ENCODE data around the gene ZBTB7C.

Gene ZBTB7C

DNA sequence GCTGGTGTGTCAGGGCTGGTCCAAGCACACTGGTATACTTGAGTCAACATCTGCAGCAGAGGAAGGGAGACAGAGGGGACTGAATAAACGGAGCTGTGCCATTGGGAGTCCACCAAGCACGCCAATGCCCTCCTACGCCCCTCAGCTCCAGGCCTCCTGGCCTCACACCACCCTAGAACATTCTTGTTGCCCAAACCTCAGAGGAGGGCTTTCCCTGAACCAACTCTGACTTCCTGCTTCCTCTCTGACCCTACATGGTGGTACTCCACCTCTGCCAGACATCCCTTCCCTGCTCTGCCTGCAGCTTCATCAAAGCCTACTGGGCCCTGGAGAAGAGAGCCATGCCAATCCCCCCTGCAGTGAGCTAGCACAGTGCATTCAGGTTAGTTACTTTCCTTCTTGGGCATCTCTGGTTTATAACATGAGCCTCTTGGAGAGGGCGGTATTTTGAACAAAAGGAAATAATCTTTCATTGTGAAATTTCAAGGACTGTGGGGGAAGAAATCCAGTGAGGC, 54.4 kb downstream of the ZBTB7C start:
- no peak for DNase-seq (ENCODE audit: low read depth in 2 of 2)

DNA sequence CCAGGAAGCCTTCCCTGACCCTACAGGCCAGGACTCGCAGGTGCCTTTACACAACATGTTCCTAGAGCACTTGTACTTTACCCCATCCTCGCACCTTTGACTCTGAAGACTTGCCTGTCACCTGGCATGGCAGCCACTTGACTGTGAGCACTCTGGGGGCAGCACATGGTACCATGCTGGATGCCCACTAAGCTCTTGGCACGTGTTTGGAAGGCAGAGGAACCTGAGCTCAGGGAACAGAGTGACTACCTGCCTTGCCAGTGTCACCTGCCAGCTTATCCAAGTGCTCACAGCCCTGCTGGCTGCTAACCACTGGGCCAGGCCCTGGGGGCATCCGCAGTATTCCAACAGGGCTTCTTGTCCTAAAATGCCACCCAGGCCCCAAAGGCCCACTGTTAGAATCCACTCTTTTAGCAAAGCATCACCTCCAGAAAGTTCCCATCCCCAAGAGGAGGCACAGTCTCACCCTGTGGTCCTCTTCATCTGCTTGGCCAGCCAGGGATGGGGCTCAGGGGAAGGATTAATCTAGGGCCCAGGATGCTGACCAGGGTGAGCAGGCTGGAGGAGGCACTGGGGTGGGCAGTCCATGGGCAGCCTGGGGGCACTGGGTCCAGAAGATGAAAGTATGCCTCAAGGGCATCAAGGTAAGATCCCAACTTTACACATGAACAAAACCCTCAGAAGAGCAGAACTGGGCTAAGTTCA, 57.0 kb downstream of the ZBTB7C start:
- DNase-seq (ENCODE audit: low read depth in 2 of 2), result no peak

DNA sequence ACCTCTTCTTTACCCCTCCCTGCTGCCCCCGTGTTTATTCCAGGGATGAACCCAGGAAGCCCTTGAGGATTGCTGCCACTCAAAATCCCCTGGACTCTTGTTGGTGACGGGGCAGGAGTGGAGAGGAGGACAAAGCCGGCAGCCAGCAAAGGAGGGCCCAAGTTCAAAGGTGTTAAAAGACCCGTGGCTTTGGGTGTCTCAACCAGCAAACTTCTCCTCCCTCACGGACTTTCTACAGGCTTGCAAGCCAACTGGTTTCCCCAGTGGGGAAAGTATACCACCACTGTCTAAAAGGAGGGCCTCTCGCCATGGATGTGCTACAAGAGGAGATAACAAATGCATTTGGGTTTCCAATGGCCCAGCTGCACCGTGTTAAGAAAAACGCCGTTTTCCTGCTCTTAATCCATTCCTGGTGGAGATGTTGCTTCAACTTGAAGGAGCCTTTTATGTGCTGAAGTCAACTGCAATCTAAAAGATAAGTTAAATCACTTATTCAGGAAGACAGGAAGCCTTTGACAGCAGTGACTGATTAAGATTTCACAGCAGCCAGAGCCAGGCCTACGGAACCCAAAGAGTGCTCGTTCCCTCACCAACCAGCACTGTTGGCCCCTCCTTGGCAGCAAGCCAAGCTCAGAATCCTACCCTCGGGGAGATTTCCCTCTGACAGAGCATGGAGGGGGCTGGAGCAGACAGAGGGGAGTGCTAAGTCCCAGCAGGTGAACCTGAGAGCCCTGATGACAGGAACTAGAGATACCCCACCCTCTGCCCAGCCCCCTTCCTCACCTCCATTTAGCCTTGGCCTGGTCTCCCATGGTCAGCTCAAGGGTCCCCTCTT, 57.8 kb downstream of the ZBTB7C start:
- no peak for DNase-seq (ENCODE audit: low read depth in 2 of 2)

DNA sequence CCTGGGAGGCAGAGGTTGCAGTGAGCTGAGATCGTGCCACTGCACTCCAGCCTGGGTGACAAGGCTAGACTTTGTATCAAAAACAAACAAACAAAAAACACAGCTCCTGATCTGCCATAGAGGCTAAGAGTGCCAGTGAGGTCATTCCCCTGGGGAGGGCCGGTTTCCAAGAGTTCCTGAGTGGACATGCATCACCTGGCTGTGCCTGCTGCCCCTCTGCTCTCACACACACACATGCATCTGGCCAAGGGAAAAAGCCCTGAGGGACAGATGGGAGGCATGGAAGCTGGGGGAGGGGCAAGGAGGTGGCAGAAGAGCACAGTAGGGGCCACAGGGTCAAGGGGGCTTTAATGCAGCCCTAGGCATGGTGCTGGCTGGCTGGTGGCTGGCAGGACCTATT, 60.4 kb downstream of the ZBTB7C start:
- DNase-seq (ENCODE audit: low read depth in 2 of 2), result no peak

DNA sequence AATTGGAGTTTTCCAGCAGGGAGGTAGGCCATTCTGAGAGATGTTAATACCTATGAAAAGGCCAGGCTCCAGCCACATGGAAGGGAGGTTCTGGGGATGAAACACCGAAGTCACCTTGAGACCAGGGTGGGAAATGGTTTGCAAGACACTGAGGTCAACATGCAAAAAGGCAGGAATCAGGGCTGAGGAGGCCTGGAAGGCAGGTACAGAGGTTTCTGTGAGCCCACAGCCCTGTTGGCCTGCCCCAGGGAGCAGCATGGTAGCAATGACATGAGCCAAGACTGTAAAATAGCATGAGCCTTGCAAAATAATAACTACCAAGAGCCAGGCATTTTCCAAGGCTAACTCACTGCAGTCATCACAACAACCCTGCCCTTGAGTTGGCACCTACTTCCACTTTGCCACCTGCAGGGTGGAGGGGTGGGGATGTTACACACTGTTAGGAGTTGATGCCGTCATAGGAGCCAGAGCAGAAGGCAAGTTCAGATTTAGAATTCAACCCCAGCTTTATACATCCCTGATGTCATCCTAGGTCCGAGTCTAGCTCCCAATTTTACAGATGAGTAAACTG, 61.3 kb downstream of the ZBTB7C start:
- DNase-seq (ENCODE audit: low read depth in 2 of 2), result no peak

DNA sequence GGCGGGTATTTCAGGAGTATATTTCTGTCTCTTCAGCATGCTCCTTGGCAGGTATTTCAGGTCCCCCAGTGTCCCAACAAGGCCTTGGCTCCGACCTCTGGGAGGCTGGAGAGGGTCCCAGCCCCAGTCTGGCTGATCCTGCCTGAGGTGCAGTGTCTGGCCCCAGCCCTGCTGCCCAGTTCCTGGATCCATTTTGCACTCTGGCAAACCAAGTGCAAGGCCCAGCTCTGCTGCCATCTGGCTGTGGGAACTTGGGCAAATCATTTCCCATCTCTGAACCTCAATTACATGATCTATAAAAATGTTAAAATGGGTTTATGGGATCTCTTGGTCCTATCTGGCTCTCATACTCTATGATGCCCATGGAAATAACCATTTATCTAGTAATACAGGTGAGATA, 63.6 kb downstream of the ZBTB7C start:
- no peak for DNase-seq (ENCODE audit: low read depth in 2 of 2)

DNA sequence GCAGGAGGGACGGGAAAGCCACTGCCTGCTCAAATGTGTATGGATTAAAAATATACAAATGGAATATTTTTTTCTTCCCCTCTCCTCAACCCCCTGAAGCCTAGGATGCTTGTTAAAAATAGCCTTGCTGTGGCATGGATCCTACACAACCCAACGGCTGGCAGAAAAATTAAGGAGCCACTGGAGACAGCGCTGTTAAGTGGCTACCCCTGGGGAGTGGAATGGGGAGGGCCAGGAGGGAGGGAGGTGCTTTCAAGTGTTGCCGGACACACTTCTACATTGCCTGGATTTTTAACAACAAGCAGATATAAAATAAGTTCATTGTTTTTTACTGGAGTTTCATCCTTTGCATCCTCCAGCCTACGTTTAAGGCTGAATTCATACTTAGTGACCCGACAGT, 66.6 kb downstream of the ZBTB7C start:
- no peak for DNase-seq (ENCODE audit: low read depth in 2 of 2)

DNA sequence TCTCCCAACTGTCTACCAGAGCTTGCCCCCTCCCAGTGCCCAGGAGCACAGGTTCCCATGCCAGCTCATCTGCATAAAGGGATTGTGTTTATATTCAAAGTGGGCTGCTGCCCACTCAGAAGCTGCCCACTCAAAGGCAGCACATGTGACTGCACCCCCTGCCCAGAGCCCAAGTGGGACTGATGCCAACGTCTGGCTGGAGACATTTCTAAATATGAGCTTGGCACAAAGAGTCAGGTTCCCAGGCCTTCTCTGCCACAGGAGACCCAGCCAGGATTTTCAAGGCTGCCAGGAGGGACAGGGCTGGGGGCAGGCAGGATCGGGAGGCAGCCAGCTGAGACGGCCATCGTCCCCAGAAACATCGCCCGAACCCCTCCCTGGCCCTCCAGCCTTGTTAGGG, 67.1 kb downstream of the ZBTB7C start:
- DNase-seq (ENCODE audit: low read depth in 2 of 2), result no peak

DNA sequence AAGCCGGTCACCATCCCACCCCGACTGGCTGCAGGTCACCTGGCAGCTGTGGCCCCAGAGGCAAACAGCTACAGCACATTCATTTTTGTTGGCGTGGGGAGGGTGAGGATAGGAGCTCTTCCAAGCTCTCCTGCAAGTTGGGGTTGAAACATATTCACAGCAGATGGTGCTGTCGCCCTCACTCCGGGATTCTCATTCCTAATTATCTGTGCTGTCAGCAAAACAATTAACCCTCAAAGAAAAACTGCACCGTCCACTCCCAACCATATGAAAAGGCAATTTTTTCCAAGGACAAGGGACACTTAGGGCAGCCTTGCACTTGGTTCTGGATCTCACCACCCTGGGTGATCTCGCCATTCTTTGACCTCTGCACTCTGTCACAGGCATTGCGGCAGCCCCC, 68.6 kb downstream of the ZBTB7C start:
- DNase-seq (ENCODE audit: low read depth in 2 of 2), result no peak

DNA sequence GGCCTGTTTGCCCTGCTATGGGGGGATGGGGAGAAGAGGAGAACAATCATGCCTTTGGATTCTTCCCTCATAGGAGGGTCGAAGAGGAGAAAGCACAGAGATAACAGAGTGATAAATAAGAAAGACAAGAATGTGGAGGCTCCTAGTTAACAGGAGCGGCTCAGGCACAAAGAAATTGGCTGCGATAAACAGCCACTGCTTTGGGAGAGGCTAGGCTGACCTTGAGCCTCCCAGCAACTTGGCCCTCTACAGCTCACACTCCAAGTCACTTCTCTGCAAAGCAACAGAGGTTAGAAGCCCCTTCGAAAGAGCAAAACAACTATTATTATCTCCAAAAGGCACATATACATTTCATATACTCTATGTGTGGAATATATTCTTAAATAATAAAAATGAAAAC, 69.5 kb downstream of the ZBTB7C start:
- no peak for DNase-seq (ENCODE audit: low read depth in 2 of 2)

DNA sequence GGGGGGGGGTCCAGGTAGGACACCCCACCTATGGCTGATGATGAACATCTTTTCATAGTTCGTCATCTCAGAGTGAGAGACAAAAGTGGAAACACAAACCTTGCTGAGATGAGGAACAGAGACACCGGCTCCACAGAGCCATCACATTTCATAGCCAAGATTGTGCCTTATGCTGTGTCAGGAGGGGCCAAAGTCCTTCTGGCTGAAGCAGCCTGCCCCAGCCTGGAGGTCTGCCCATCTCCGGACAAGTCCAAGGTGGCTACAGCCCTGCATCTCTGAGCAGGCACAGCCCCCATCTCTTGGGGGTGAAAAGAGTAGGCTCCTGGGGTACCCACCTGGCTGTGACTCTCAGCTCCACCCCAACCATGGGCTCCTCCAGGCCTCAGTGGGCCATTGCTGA, 70.3 kb downstream of the ZBTB7C start:
- DNase-seq (ENCODE audit: low read depth in 2 of 2), result no peak

DNA sequence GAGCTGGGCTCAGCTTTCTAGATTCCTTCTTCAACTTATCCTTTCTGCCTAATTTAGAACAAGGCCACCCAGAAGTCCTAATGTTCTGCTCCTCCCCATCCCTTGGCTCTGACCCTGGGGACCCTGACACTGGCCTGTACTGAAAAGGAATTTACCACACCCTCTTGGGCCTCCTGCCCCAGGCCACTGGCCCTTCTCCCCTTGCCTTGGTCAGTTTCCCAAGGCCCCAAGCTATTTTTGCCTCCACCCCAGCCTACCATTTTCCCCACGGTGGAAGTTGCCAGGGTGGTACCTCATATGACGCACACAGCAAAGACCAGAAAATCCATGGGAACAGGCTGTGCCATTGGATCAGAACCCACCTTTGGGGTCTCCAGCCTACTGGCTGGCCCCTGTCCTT, 72.1 kb downstream of the ZBTB7C start:
- DNase-seq (ENCODE audit: low read depth in 2 of 2), result no peak

DNA sequence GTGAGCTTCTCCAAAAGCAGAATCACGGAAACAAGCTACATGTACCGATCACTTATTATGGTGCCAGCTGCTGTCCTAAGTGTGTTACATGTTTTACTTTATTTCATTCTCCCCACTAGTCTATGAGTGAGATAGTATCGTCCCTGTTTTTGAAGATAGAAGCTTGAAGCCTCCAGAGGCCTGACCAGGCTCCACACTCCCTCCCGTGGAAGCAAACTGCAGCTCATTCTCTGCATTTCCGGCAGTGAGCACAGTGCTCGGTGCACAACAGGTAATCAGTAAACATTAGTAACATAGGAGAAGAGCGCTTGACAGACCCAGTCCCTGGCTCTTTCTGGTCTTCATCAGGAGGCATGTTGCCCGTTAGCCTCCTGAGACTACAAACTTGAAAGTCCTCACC, 72.9 kb downstream of the ZBTB7C start:
- no peak for DNase-seq (ENCODE audit: low read depth in 2 of 2)

DNA sequence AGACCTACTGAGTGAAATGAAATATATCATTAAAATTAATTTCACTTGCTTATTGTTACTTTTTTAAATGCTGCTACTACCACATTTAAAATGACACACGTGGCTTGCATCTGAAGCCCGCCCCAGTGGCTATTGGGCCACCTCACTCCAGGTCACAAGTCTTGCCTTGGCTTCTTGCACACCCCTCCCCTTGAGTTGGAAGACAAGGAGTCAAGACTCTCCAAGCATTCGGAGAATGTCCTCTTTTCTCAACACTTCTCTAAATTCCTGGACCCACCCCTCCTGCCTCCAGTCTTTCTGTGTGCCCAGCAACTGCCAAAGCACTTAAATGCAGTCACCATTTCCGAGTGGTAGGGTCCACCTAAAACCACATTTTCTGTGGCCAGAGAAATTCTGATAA, 73.4 kb downstream of the ZBTB7C start:
- no peak for DNase-seq (ENCODE audit: low read depth in 2 of 2)

DNA sequence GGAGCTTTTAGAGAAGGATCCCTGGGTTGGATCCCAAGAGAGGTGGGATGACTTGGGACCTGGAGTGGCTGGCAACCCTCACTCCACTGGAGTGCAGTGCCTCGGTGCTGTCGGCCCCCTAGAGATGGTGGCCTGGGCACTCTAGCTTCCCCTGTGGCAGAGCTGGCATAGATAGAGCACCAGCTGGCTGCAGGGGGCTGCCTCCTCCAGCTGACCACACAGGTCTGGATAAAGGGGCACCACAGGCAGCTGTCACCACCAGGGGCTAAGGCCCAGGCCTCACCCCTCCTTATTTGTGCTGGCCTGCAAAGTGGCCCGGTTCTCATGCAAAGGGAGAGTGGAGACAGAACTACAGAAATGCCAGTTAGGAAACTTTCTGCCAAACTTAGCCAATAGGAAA, 74.3 kb downstream of the ZBTB7C start:
- DNase-seq (ENCODE audit: low read depth in 2 of 2), result no peak

DNA sequence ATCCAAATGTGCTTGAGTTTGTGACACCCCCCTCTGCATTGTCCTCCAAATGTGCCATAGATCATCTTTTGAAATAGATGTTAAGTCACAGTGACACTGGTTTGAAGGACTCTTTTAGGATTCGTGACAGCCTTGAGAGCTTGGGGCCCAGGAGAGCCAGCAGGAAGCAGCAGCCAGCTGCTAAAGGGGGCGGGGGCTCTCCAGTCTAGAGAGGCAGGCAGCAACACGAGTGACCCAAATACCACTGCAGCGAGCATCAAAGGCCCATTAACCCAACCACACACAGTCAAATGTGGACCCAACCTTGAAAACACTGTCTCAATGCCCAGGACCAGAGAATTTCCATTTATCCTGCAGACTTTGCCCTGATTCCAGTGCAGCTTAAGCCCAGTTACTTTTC, 75.6 kb downstream of the ZBTB7C start:
- DNase-seq (ENCODE audit: low read depth in 2 of 2), result no peak

DNA sequence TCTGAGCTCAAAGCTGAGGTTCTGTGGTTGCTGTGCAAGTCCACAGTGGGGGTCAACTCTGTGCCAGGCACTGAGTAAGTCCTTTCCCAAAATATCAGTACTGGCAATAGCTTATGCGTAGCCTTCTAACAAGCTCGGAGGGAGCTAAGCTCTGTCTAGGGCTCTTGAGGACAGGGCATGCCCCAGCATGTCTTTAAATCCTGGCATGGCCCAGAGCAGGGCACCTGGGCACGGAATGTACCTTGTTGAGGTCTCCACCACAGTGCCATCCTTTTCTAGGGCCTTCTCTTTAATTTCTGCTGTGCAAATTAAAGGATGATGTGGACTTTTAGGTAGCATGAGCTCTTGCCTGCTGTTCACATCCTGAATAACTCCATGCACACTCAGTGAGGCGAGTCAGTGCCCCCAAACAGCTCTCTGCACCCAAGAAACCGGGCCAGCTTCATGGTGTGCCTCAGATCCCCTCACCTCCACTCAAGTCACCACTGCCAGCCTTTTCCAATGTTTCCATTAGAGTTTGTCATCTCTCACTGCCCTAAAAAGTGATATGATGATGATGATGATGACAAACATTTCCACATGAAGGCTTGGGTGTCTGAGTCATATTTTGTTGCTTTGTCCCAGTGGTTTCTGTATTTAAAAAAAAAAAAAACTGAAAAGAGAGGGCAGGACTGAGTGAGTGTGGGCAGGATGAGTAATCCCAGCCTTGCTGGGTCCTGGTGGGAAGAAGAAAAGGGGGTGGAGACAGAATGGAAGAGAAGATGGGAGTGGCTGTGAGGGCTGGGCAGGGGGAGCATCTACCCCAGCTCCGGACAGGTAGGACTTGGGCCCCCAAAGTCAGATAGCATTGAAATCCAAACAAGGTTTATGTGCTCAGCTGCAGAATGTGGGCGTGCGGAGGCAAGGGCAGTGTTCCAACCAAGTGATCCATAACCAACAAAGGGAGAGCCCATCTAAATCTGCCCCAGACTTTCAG, 78.9 kb downstream of the ZBTB7C start:
- no peak for DNase-seq (ENCODE audit: low read depth in 2 of 2)

DNA sequence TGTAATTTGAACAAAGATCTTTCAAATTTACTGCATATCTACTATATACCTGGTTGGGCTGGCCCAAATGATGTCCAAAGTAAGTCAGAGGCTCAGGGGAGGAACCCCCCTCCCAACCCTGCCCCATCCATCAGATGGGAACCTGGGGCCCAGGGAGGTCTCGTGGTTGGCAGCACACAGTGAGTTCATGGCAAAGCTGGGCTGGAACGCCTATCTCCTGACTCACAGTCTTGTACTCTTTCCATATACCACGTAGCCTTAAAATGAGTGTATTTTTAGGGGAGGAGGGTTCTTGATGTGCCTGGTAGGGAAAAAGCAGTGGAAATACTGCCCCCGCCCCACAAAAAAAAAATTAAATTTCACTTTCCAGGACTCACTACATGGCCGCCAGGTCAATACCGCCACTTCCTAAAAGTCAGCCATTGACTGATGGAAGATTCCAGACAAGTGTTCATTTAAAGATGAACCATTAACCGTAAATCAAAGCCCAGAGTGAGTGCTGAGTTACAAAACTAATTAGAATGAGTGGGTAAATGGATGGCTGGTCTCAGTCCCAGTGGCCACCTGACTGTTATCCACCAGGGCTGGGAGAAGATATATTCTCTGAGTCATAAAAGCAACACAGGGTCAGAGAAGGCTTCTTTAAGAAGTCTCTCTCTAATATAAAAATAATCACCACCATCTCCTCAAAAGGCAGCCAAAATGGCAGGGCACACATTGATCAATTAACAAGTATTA, 80.5 kb downstream of the ZBTB7C start:
- DNase-seq (ENCODE audit: low read depth in 2 of 2), result no peak

DNA sequence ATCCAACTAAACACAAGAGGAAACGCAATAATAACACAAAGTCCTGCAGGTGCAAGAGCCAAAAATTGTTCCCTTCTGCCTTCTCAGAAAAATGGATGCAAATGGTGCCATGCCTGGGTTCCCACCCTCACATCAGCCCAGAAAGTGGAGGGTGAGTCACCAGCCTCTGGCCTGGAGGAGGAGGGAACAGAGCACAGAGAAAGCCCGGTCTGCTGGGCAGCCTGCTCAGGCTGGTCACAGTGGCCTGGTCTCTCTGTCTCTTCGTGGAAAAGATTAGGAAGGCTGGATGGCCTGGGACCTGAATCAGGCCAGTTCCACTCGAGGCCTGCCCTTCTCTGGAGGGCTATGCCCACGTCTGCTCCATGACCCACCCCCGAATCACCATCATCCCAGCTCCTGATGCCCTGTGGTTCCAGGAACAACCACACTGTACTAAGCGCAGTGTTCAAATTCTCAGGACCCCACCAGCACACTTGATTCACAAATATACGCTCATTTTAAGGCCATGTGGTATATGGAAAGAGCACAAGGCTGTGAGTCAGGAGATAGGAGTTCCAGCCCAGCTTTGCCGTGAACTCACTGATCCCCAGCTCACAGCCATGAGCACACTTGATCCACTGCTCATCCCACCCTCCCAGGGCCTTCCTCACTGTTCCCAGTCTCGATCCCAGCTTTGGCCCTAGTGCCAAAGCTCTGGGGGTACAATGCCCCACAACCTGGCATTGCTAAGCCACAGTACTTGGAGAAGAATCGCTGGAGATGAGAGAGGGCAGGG, 82.1 kb downstream of the ZBTB7C start:
- DNase-seq (ENCODE audit: low read depth in 2 of 2), result no peak

DNA sequence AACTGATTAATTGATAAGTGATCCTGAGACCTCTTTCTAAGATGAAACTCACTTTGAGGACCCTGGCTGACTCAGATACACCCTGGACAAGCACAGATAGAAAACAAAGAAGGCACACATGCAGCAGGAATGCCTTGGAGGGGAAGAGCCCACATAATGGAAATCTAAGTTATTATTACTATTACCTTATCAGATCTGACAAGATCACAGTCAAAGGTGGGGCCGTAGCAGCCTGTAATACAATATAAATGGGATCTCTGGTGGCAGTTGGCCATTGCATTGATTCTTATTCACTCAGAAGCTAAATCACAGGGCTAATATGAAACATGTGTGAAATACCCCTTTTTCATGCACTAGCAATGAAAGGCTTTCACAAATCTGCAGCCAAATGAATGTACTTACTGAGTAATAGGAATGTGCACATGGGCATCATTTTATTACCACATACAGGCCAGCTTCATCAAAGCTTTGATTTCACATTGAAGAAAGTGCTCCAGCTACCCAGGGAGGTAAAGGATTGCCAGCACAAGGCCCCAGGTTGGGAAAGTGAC, 84.0 kb downstream of the ZBTB7C start:
- no peak for DNase-seq (ENCODE audit: low read depth in 2 of 2)

Measured in stimulated activated CD4-positive, alpha-beta T cell treated with anti-CD3 and anti-CD28 coated beads, Interleukin-12 subunit alpha, Interleukin-12 subunit beta, amount 100 ng/mL, for 24 hours (primary cell).